Caki2 (cell line): ENCODE results near the gene TFF1. TPM values are rescaled to one million over a fixed set of nuclear protein-coding genes. Genes with fewer than 3 reads are reported as not detected.

Experiments used
- DNase-seq: peaks from one replicate; pipeline ENCODE4 v3.0.0-alpha.2; 2015; ENCODE audit warnings: low read depth
- in situ Hi-C: cut with HindIII; loops from 2 replicates; pipeline ENCODE4 v1.10.0; 2016; ENCODE audit warnings: low sequenced_read_pairs, low pct_unique_long_range_greater_than_20kb, mixed read lengths
- total RNA-seq: library from RNA; depleted of rRNA; stranded (reverse); fragments of >200 nt; shearing (Covaris generic); gene quantifications from 2 replicates; pipeline ENCODE4 v1.2.3, GENCODE V29; 2014; ENCODE audit warnings: low replicate concordance

The TFF1 gene
- total RNA-seq, 1 experiment from 2014 or later, result not detected

DNA sequence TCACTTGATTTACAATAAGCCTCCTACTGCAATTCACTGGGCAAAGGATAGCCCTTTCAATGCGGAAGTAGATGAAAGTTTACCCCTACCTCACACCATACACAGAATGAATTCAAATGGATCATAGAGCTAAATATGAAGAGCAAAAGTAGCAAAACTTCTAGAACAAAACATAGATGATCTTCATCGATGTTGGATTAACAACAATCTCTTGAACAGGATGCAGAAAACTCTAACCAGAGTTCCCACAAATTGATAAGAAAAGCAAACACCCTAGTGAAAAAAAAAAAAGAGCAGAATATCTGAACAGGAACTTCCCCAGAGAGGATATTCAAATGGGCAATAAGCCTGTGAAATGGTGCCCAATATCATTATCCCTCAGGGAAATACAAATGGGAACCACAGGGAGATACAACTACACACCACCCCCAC lies 35.5 kb upstream of the TFF1 start:
- in situ Hi-C loops, result no loop called here
- DNase-seq, result no peak

- DNase-seq, result no peak
These were observed 34.8 kb upstream of the TFF1 start for GRCh38 chr21:42401154-42401553.

GRCh38 chr21:42400525-42400924 lies 34.2 kb upstream of the TFF1 start:
- no peak for DNase-seq
- in situ Hi-C loops, result no loop called here

More at GRCh38 chr21:42401154-42401553, 34.8 kb upstream of the TFF1 start:
- in situ Hi-C loops, result no loop called here

DNA sequence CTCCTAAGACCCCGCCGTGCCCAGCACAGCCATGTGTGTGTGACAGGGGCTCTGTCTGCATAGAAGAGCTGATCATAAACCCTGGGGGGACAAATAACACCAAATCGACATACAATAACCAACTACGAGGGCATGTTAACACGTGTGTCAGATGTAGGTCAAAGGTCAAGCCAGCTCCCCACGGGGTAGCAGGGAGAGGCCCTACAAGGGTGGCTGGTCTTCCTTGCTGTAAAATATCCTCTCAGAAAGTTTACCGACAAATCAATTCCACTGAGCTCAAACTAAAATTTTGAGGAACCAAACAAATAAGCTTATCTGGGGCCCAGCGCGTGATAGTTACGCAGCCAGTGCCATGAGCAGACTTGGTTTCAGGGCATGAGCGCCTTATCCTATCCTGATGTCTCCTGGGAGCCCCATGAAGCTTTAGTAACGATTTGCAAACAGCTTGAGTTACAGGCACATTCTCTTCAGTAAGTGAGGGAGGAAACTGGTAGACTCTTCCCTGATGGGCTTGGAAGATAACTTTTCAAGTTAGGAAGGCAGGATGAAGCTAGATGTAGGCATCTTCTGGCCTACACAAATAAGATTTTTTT lies 32.2 kb upstream of the TFF1 start:
- in situ Hi-C loops, result no loop called here
- DNase-seq, result no peak

- no peak for DNase-seq
- in situ Hi-C loops, result no loop called here
These were observed 31.5 kb upstream of the TFF1 start for GRCh38 chr21:42397746-42398394.

GRCh38 chr21:42396799-42397745 lies 30.7 kb upstream of the TFF1 start:
- in situ Hi-C loops, result no loop called here
- no peak for DNase-seq

- in situ Hi-C loops, result no loop called here
These were observed 29.7 kb upstream of the TFF1 start, which contains the start of gene TMPRSS3 for GRCh38 chr21:42395905-42396651. TMPRSS3 (minus strand) TSS chr21:42396052; CDS start chr21:42395417, 635 bp downstream.

DNA sequence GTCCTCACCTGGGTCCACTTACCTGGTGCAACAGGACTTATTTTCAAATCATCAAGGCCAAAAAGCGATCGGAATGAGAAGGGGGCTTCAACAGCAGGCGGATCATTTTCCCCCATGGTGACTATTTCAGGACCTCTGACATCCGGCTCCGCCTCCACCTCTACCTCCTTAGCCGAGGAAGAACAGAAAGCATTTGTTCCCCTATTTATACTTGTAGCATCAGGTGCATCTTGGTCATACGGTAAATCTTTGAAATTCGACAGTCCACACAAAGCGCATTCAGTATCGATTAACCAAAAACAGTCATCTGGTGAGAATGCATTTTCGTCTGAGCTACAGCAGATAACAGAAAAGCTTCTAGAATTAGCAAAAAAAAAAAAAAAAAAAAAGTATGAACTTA lies 29.0 kb upstream of the TFF1 start:
- in situ Hi-C loops, result no loop called here
- no peak for DNase-seq

More at GRCh38 chr21:42395905-42396651, 29.7 kb upstream of the TFF1 start, which contains the start of gene TMPRSS3:
- no peak for DNase-seq

DNA sequence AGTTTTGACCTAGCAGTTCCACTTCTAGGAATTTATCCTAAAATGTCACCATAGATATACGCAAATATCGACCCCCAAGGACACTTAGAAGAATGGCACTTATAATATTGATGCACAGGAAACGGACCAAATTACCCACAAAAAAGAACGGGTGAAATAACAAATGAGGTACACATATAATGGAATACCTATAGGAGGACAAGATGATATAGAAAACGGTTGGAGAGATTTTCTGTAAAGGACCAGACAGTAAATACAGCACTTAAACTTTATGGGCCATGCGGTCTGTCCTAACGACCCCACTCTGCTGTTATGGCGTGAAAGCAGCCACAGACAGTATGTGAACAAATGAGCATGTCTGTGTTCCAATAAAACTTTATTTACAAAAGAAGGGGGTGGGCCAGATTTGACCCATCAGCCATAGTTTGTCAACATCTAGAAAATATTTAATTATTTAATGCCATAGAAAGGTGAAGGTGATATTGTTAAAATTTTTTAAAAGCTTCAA lies 27.2 kb upstream of the TFF1 start:
- no peak for DNase-seq
- in situ Hi-C loops, result no loop called here

DNA sequence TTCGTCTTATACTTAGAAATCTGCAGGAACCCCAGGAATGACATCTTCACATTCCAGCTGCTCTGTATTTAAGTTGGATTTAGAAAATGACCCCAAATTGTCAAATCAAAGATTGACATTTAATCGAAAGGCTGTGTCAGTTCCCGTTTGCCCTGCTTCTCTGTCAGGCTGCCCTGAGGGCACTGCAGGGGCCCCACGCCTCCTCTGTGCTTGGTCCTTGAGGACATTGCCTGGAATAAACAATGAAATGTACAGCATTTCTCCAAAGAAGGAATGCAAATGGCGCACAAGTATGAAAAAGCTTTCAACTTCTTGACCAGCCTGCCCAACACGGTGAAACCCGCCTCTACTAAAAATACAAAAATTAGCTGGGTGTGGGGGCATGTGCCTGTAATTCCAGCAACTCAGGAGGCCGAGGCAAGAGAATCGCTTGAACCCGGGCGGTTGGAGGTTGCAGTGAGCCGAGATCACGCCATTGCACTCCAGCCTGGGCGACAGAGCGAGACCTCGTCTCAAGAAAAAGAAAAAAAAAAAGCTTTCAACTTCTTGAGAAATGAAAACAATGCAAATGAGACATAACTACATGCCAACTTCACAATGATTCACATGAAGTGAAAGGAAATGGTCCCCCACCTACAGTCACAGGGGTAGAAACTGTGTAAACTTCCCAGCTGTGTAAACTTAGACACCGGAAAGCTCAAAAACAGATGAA lies 26.6 kb upstream of the TFF1 start:
- DNase-seq, result no peak
- in situ Hi-C loops, result no loop called here

- in situ Hi-C loops, result no loop called here
- no peak for DNase-seq
These were observed 25.0 kb upstream of the TFF1 start for GRCh38 chr21:42391297-42391696.

- in situ Hi-C loops, result no loop called here
- DNase-seq, result no peak
These were observed 24.4 kb upstream of the TFF1 start for GRCh38 chr21:42390696-42391095.

GRCh38 chr21:42390193-42390592 lies 23.9 kb upstream of the TFF1 start:
- no peak for DNase-seq
- in situ Hi-C loops, result no loop called here

DNA sequence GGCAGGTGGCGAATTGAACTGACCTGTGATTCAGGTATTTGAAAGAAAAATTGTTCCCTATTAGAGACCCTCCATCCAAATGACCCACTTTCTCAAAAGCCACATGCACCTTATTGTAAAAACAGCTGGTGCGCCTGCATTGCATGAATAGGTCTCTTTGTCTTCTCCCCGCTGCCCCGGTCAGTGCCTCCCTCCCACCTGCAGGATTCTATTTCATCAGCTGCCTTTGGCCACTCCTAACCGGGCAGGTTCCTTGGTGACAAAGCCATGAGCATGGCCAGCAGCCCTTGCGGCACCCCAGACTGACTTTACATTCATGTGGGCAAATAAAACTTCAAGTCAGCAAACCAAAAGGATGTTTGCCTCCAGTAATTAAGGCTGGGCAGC lies 23.1 kb upstream of the TFF1 start:
- in situ Hi-C loops, result no loop called here
- no peak for DNase-seq

DNA sequence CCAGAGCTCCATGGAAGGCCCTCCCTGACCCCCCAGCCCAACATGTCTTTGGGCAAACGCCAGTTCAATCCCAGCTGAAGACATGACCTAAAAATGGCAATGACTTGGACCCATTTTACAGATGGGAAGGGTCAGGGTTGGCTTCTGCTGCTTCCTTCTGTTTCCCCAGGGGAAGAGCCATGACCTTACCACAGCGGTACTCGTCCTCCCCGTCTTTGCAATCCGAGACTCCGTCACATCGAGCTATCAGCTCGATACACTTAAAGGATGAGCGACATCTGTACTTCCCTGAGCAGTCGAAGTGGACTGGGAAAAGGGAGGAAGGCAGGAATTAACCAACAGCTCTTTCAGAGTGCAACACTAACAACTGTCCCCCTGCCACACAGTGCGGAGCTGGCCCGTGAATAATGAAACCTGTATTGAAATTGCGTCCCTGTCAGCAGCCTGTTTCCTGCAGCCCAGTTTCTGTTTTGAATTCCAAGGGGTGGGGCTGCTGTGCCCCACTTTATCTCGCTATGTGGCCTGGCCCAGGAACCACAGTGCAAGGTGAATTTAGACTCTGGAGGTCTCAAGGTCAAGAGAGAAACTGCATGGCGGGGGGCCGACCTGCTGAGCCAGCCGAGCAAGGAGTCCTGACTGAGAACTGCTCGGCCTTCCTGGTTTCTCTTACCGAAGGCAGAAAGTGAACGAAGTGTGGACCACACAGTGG lies 22.6 kb upstream of the TFF1 start:
- in situ Hi-C loops, result no loop called here
- DNase-seq, result no peak

DNA sequence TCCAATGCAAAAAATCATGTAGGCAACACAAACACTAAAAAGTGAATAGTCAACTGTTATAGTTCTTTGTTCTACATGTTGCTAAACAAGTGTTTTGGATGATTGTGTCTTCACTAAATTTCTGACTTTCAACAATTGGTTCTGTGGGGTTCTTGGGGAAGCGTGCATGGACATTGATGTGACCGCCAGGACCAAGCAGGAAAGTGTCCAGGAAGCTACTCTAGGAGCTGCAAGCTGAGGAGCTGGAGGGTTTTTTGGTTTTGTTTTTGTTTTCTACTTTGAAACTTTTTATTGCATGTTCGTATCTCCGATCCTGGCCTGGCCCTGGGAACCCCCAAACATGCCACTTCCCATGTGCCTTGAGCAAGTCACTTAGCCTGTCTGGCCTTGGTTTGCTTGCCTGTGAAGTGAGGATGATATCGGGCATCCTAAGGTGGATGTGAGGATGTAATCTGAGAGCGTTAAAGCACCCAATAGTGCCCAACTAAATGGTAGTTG lies 21.6 kb upstream of the TFF1 start:
- no peak for DNase-seq
- in situ Hi-C loops, result no loop called here

DNA sequence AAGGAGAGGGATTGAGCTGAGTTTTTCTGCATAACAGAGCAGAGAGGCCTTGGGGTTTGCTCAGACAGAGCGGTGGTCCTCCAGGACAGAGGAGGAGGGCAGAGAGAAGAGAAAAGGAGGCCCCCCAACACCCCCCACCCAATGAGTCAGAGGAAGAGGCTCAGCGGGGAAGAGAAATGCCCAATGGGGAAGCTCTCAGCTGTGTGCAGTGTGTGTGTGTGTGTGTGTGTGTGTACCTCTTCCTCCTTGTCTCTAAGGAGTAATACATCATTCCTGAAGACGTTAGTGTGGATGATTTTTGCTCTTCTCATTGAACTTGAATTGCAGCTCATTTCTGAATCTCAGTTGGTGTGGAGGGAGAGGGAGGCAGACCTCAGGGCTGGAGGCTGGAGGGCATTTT lies 20.8 kb upstream of the TFF1 start:
- in situ Hi-C loops, result no loop called here
- DNase-seq, result no peak
